Measurements from ENCODE around the gene ACP1. TPM values are rescaled to one million over a fixed set of nuclear protein-coding genes. Genes with fewer than 3 reads are reported as not detected.

The ACP1 gene
- 62.1 and 88.3 TPM in 2 replicates for total RNA-seq (ENCODE audit: low replicate concordance)

GRCh38 chr2:264493-265468 lies at the start of gene ACP1:
Gene ACP1 (plus strand): TSS chr2:264947. CDS start chr2:264965, 18 bp downstream.
- no peak for TF ChIP-seq CTCF (IDR thresholded peaks at IDR 0.05; ENCODE audit: insufficient read depth, low read length)

GRCh38 chr2:216068-216467 lies 48.7 kb upstream of the ACP1 start:
- no peak overlapping the region for H3K4me3 ChIP-seq (ENCODE audit: low read depth, low read length)
- DNase-seq (ENCODE audit: low read depth) = no peak
- no peak for TF ChIP-seq CTCF (IDR thresholded peaks at IDR 0.05; ENCODE audit: insufficient read depth, low read length)

More at GRCh38 chr2:264493-265468, at the start of gene ACP1:
- H3K4me3 ChIP-seq (ENCODE audit: low read depth, low read length) = peak within 1 kb of the TSS; percentile 98
- peak; percentile 92 for DNase-seq (ENCODE audit: low read depth)

GRCh38 chr2:223451-223850 lies 41.3 kb upstream of the ACP1 start:
- DNase-seq (ENCODE audit: low read depth) = no peak
- TF ChIP-seq CTCF (IDR thresholded peaks at IDR 0.05; ENCODE audit: insufficient read depth, low read length) = no peak
- H3K4me3 ChIP-seq (ENCODE audit: low read depth, low read length) = no peak overlapping the region

- H3K4me3 ChIP-seq (ENCODE audit: low read depth, low read length) = no peak overlapping the region
- DNase-seq (ENCODE audit: low read depth) = no peak
- no peak for TF ChIP-seq CTCF (IDR thresholded peaks at IDR 0.05; ENCODE audit: insufficient read depth, low read length)
These were observed 40.6 kb upstream of the ACP1 start for GRCh38 chr2:223971-224760.

- no peak for DNase-seq (ENCODE audit: low read depth)
- no peak for TF ChIP-seq CTCF (IDR thresholded peaks at IDR 0.05; ENCODE audit: insufficient read depth, low read length)
These were observed 36.6 kb upstream of the ACP1 start for GRCh38 chr2:228115-228514.

GRCh38 chr2:228518-229278 lies 36.0 kb upstream of the ACP1 start:
- no peak for TF ChIP-seq CTCF (IDR thresholded peaks at IDR 0.05; ENCODE audit: insufficient read depth, low read length)
- no peak for DNase-seq (ENCODE audit: low read depth)
- H3K4me3 ChIP-seq (ENCODE audit: low read depth, low read length) = no peak overlapping the region

More at GRCh38 chr2:228115-228514, 36.6 kb upstream of the ACP1 start:
- H3K4me3 ChIP-seq (ENCODE audit: low read depth, low read length) = no peak overlapping the region
